GM19238 (cell line): ENCODE data around the gene TFCP2.
"Not testable (repeated sequence)": the region's sequence is repeated elsewhere in the genome, so short reads cannot be mapped to it uniquely, and the experiment has no call there.

Experiments
- DNase-seq: peaks from one replicate; pipeline ENCODE4 v3.0.0; 2011; ENCODE audit warnings: low spot score; ENCODE audit not compliant: insufficient read length

TFCP2 gene

GRCh38 chr12:51082561-51083125 is 90.3 kb downstream of the TFCP2 start:
- DNase-seq, result no peak

DNA sequence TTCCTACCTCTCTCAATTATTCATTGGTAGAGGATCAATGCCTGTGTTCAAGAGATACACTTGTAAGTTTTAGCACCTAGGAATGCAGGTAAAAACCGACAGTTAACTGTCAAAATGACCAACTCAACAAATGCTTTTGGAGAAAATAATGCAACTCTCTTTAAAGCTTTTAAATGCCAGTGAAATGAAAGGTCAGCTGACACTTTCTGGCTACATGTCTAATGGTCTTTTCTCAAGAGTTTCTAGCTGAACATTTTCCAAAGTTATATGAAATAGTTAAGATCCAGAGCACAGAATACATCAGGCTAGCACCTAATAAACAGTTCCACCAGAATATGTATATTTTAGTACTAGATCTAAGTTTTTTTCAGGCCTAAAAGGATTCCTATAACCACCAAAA is 91.5 kb downstream of the TFCP2 start:
- DNase-seq, result no peak

DNA sequence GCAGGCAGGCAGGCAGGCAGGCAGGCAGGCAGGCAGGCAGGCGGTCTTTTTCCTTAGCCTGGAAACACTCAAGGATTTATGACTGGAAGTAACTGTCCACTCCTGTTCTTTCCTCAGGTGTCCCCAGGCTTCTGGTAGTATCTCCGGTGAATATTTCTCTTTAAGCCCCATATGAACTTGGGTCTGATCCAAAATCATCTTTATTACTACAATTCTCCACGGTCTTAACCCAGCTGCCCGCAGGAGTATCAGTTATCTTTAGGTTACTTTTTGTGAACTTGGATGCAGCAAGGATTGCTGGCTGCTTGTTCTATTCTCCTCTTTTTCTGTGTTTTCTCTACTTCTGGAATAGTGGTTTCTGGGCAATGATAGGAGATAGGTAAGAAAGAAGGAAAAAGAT is 92.8 kb downstream of the TFCP2 start:
- no peak for DNase-seq

DNA sequence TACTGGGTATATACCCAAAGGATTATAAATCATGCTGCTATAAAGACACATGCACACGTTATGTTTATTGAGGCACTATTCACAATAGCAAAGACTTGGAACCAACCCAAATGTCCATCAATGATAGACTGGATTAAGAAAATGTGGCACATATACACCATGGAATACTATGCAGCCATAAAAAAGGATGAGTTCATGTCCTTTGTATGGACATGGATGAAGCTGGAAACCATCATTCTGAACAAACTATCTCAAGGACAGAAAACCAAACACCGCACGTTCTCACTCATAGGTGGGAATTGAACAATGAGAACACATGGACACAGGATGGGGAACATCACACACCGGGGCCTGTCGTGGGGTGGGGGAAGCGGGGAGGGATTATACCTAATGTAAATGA is 94.1 kb downstream of the TFCP2 start:
- not testable (repeated sequence) for DNase-seq

DNA sequence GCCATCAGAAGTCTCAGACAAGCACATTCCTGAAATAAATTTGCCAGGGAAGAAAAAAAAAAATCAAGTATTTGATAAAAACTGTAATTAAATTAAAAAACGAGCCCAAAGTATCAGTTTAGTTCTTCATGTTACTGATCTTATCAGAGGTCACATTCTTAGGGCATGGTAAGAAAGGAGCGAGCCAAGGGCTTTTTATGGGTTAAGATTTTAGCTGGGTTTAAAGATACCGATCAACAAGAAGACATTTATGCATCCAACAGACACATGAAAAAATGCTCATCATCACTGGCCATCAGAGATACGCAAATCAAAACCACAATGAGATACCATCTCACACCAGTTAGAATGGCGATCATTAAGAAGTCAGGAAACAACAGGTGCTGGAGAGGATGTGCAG is 94.6 kb downstream of the TFCP2 start:
- DNase-seq, result not testable (repeated sequence)

DNA sequence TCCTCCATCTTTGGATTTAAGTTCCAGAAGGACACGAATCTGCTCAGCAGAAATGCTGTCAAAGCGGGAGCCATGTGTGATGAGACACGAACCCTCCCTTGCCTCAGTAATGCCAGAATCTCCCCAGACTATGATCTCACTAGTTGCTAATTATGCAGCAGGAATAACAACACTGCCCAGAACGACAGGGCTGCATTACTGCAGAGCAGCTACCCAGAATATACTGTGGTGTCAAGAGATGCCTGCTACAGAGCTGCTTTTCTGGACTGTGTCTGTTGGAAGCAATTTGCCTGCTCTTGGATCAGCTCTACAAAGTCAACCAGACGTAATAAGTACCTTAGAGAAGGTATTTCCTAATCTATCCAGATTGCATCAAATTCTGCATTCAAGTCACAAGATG is 95.0 kb downstream of the TFCP2 start:
- no peak for DNase-seq

GRCh38 chr12:51076236-51076930 is 96.6 kb downstream of the TFCP2 start:
- no peak for DNase-seq

GRCh38 chr12:51075390-51075789 is 97.5 kb downstream of the TFCP2 start:
- no peak for DNase-seq

DNA sequence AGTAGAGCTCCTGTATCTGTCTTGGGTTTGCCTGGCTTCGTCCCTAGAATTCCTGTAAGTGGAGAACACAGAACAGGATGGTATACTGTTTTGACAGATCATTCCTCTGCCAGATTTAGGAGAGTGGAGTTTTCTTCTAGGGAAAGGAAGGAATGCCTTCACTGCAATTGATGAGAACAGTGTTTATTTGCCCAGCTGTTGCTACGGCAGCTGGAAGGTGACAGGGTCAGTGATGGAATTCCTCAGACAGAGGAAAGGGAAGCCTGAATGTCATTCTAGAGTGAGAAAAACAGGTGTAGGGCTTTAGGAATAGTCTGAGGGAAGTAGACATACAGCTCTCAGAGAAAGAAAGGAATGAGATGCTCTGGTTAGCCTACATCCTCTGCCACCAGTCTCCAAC is 101.3 kb downstream of the TFCP2 start:
- DNase-seq, result no peak

GRCh38 chr12:51070004-51070403 is 102.9 kb downstream of the TFCP2 start:
- DNase-seq, result no peak

DNA sequence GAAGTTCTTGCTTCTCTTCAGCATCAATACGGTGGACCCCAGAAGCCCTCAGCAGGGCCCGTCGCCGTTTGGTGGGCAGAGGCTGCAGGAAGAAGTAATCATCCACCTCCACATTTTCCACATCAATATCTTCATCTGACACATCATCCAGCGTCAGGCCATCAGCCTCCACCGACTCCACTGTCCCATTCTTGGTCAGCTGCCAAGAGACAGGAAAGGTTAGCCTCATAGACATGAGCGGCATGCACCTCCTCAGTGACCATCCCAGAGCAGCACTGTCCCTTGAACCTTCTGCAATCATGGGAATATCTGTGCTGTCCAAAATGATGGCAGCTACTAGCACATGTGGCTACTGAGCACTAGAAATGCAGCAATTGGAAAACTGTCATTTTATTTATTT is 105.2 kb downstream of the TFCP2 start:
- DNase-seq, result no peak

DNA sequence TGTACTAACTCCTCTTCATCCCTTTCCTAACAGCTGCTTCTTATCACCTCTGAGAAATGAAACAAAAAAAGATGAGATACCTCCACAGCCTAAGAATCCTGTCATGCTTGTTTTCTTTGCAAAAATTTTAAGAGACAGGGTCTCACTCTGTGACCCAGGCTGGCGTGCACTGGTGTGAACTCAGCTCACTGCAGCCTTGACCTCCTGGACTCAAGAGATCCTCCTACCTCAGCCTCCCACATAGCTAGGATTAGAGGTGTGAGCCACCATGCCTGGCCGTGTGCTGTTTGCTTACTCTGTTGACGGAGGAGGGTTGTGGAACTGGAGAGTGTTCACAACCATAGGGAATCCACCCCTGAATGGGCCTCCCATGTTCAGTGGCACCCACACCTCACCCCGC is 105.7 kb downstream of the TFCP2 start:
- no peak for DNase-seq

- DNase-seq, result no peak
Observed at GRCh38 chr12:51065530-51065929, 107.4 kb downstream of the TFCP2 start.

- no peak for DNase-seq
Observed at GRCh38 chr12:51062631-51063397, 110.1 kb downstream of the TFCP2 start.

DNA sequence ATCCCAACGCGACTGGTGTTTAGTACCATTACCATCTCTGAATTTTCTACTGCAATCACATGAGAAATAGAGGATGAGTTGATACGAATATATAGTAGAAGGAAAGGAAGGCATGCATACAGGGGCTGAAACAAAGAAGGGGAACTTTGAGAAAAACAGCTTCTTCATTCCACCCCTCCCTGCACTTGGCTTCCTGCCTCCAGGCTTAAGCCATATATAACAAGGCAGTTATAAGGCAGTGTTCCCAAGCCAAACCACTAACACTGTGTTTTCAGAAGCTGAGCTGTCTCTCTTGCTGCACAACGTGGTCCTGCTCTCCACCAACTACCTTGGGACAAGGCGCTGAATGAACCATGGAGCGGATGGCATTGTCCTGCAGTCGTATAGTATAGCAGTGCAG is 113.8 kb downstream of the TFCP2 start:
- no peak for DNase-seq

DNA sequence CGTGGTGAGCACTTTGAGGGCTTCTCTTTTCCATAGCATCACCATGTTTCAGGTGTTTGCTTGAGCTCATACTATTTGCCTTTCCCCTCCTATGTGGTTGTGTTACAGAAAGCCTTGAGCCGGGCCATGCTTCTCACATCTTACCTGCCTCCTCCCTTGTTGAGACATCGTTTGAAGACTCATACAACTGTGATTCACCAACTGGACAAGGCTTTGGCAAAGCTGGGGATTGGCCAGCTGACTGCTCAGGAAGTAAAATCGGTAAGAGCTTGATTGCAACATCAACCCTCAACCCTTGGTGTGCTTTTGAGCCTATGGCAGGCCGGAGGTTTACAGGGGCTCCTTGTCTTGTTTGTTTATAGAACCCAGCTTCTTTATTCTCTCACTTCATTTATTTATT is 116.7 kb downstream of the TFCP2 start:
- no peak for DNase-seq

GRCh38 chr12:51055060-51055459 is 117.9 kb downstream of the TFCP2 start:
- DNase-seq, result no peak

GRCh38 chr12:51051787-51052186 is 121.1 kb downstream of the TFCP2 start:
- no peak for DNase-seq

- no peak for DNase-seq
Observed at GRCh38 chr12:51049525-51049924, 123.4 kb downstream of the TFCP2 start.

GRCh38 chr12:51048661-51049251 is 124.2 kb downstream of the TFCP2 start:
- no peak for DNase-seq

DNA sequence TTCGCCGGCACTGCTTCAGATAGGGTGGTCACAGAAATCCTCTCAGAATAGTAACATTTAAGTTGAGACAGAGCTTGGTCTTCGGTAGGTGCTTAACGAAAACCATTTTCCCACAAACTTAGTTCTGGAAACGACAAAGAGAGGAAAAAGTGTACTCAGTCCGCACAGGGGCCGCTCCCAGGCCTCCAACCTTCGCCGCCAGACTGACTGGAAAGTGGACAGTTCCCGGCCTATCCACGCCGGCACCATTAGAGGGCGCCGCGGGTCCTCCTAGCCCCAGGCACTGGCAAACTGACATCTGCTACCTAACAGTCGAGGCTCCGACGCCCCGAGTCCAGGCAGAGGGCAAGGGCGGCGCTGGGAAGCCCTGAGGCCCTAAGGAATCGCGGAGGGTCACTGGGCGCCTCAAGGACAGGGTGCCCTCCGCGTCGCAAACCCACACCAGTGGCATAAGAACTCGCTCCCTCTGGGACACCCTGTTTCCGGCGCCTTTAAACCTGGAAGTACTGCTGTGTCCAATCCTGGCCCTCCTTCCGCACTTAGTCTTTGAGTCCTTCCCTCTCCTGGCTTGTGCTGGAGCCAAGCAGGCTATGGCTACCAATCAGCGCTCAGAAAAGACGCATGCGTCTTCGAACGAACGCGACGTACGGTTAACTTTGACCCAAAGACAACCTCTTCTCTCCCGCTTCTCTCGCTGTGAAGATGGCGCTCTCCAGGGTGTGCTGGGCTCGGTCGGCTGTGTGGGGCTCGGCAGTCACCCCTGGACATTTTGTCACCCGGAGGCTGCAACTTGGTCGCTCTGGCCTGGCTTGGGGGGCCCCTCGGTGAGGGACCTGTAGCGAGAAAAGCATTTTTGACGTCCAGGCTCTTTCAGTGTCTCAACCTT is 125.0 kb downstream of the TFCP2 start, which contains the start of gene LETMD1:
TSS of gene LETMD1 (plus strand) at position 673 of the 886 bp plus-strand sequence. CDS start at position 703, 30 bp downstream.
- peak; percentile 90 for DNase-seq
